ENCODE results near the gene MTPN. TPM values are rescaled to one million over a fixed set of nuclear protein-coding genes. Genes with fewer than 3 reads are reported as not detected.

The MTPN gene
- total RNA-seq, 1 donor from 2014 or later = 170 TPM

DNA sequence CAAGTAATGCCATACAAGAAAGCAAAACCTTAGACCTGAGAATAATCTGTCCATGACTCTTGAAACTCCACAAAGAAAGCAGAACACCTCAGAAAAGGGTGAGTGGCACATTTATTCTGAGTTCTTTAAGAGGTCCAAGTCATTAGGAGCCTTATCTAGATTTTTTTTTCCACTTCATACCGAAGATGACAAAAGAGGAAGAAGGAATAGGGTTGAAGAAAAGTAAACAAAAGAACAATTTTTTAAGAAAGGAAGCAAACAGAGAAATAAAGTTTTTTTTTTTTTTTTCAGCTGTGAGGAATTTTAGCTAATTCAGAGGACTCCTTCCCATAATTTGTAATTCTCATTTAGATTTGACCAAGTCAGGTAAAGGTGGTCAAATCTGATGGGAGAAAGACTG lies 13.1 kb upstream of the MTPN start:
- Mint-ChIP-seq H3K27ac (no peak overlapping the region), H3K4me1 (no peaks in the 10 kb centered on the region), H3K27me3 (ENCODE audit: insufficient read depth, low read depth) (peaks cover 3% of the 10 kb centered on the region), H3K9me3 (peaks cover 7% of the 10 kb centered on the region), H3K4me3 (no peak overlapping the region), H3K36me3 (peaks cover 2% of the 10 kb centered on the region)
- no peak overlapping the region for H3K27ac ChIP-seq
- no peak overlapping the region for H3K4me3 ChIP-seq
- DNase-seq (ENCODE audit: low spot score) = no peak
- H3K36me3 ChIP-seq = no peaks in the 10 kb centered on the region
- no peaks in the 10 kb centered on the region for H3K4me1 ChIP-seq
- no peak overlapping the region for H3K9ac ChIP-seq
- H2AFZ ChIP-seq (replicated peaks) = no peak overlapping the region
- no peaks in the 10 kb centered on the region for H3K79me2 ChIP-seq (ENCODE audit: low read depth)
- H4K20me1 ChIP-seq (ENCODE audit: low read depth) = no peaks in the 10 kb centered on the region
- TF ChIP-seq EZH2phosphoT487 (IDR thresholded peaks at IDR 0.05) (no peak), EZH2 (IDR thresholded peaks at IDR 0.05) (no peak)
- TF ChIP-seq, protein P1, sequence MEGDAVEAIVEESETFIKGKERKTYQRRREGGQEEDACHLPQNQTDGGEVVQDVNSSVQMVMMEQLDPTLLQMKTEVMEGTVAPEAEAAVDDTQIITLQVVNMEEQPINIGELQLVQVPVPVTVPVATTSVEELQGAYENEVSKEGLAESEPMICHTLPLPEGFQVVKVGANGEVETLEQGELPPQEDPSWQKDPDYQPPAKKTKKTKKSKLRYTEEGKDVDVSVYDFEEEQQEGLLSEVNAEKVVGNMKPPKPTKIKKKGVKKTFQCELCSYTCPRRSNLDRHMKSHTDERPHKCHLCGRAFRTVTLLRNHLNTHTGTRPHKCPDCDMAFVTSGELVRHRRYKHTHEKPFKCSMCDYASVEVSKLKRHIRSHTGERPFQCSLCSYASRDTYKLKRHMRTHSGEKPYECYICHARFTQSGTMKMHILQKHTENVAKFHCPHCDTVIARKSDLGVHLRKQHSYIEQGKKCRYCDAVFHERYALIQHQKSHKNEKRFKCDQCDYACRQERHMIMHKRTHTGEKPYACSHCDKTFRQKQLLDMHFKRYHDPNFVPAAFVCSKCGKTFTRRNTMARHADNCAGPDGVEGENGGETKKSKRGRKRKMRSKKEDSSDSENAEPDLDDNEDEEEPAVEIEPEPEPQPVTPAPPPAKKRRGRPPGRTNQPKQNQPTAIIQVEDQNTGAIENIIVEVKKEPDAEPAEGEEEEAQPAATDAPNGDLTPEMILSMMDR (IDR thresholded peaks at IDR 0.05) = no peak
- H3F3A ChIP-seq (ENCODE audit: low read depth) = no peaks in the 10 kb centered on the region
- H3K9me3 ChIP-seq (ENCODE audit: low read depth) = peaks cover 7% of the 10 kb centered on the region
- no peak overlapping the region for H3K4me2 ChIP-seq
- no peaks in the 10 kb centered on the region for H3K27me3 ChIP-seq

DNA sequence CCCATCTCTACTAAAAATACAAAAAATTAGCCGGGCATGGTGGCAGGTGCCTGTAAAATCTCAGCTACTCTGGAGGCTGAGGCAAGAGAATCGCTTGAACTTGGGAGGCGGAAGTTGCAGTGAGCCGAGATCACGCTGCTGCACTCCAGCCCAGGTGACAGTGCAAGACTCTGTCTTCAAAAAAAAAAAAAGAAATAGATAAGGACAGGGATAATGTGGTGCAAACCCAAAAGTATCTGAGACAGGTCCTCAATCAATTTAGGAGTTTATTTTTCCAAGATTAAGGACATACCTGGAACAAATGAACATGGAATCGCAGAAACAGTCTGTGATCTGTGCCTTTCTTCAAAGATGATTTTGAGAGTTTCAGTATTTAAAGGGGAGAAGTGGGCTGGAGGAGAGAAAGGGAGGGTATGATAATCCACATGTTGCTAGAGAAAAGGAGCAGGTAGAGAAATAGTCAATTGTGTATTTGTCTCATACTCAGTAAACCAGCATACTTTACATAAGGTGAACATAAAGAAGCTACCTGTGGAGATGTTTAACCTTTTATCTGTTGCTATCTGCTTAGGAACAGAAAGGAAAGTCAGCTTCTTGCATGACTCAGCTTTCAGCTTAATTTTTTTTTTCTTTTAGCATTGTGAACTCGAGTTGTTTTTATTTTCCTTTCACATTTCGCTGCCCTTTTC lies 4.9 kb upstream of the MTPN start:
- Mint-ChIP-seq H3K4me3 (no peak overlapping the region), H3K36me3 (peaks cover 2% of the 10 kb centered on the region), H3K9me3 (peaks cover 7% of the 10 kb centered on the region), H3K27ac (no peak overlapping the region), H3K4me1 (peaks cover 5% of the 10 kb centered on the region), H3K27me3 (ENCODE audit: insufficient read depth, low read depth) (peaks cover 4% of the 10 kb centered on the region)
- no peak for DNase-seq (ENCODE audit: low spot score)
- no peak overlapping the region for H3K4me2 ChIP-seq
- peaks cover 2% of the 10 kb centered on the region for H3K9me3 ChIP-seq (ENCODE audit: low read depth)
- H3K4me1 ChIP-seq = no peaks in the 10 kb centered on the region
- H3K4me3 ChIP-seq = no peak overlapping the region
- no peaks in the 10 kb centered on the region for H4K20me1 ChIP-seq (ENCODE audit: low read depth)
- TF ChIP-seq EZH2phosphoT487 (IDR thresholded peaks at IDR 0.05) (no peak), EZH2 (IDR thresholded peaks at IDR 0.05) (no peak)
- TF ChIP-seq, protein P1 (IDR thresholded peaks at IDR 0.05) = no peak
- H2AFZ ChIP-seq (replicated peaks) = peak overlapping the region; percentile 7
- peaks cover under 1% of the 10 kb centered on the region for H3K79me2 ChIP-seq (ENCODE audit: low read depth)
- peaks cover 4% of the 10 kb centered on the region for H3K36me3 ChIP-seq
- H3K9ac ChIP-seq = no peak overlapping the region
- H3F3A ChIP-seq (ENCODE audit: low read depth) = no peaks in the 10 kb centered on the region
- no peaks in the 10 kb centered on the region for H3K27me3 ChIP-seq
- H3K27ac ChIP-seq = no peak overlapping the region

DNA sequence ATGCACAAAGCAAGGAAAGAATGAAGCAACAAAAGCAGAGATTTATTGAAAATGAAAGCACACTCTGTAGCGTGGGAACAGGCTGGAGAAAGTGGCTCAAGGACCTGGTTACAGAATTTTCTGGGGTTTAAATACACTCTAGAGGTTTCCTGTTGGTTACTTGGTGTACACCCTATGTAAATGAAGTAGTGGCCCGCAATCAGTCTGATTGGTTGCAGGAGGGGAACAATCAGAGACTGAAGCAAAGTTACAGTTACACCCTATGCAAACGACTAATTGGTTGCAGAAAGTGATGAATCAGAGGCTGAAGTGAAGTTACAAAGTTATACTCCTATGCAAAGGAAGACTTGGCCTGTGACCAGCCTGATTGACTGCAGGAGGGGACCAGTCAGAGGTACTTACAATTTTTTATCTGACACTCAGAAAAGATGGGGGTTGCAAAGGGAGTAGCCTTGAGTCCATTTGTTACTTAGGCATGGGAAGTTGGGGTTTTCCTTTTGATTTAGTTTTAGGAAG lies 3.6 kb upstream of the MTPN start:
- Histone ChIP-seq H3K27me3 (no peaks in the 10 kb centered on the region), H2AFZ (replicated peaks) (peak overlapping the region; percentile 1), H3K36me3 (peaks cover 4% of the 10 kb centered on the region), H3K9me3 (ENCODE audit: low read depth) (no peaks in the 10 kb centered on the region), H3K27ac (no peak overlapping the region), H3K79me2 (ENCODE audit: low read depth) (peaks cover 14% of the 10 kb centered on the region), H3K9ac (no peak overlapping the region), H3K4me2 (no peak overlapping the region), H4K20me1 (ENCODE audit: low read depth) (peaks cover 8% of the 10 kb centered on the region), H3K4me1 (peaks cover 6% of the 10 kb centered on the region), H3K4me3 (no peak overlapping the region), H3F3A (ENCODE audit: low read depth) (no peaks in the 10 kb centered on the region)
- peaks cover 3% of the 10 kb centered on the region for H3K9me3 Mint-ChIP-seq
- H3K27me3 Mint-ChIP-seq (ENCODE audit: insufficient read depth, low read depth) = peaks cover 4% of the 10 kb centered on the region
- no peak overlapping the region for H3K27ac Mint-ChIP-seq
- DNase-seq (ENCODE audit: low spot score) = no peak
- TF ChIP-seq EZH2phosphoT487 (IDR thresholded peaks at IDR 0.05) (no peak), EZH2 (IDR thresholded peaks at IDR 0.05) (no peak)
- TF ChIP-seq, protein P1 (IDR thresholded peaks at IDR 0.05) = no peak
- no peak overlapping the region for H3K4me3 Mint-ChIP-seq
- H3K36me3 Mint-ChIP-seq = peaks cover 2% of the 10 kb centered on the region
- H3K4me1 Mint-ChIP-seq = peaks cover 13% of the 10 kb centered on the region

Measured in neural progenitor cell (in vitro differentiated cells).